ENCODE data around the gene HNRNPH1.
"Not testable (repeated sequence)": the region's sequence is repeated elsewhere in the genome, so short reads cannot be mapped to it uniquely, and the experiment has no call there.

DNA sequence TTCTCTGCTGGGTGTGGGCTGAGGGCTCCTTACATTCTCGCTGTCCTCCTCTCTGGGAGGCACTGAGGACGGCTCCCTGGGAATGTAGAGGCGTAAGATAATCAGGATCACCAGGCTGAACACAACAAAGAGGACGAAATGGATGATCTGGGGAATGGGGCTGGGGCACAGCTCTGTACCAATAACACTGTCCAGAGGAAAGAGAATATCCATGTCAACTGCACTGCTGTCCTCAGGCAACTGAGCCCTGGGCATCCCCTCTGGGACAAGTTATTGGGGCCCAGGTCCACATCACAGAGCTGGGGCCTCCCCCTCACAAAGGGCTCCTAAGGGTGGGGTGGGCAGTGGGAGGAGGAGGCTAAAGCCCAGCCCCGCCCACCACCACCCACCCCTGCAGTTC, 21.3 kb upstream of the HNRNPH1 start:
- not testable (repeated sequence) for TF ChIP-seq POLR2A, POLR2AphosphoS5, TAF1, SPI1 (IDR thresholded peaks at IDR 0.05; ENCODE audit: low read depth, low read length)

Measured in GM12891 (cell line).